HepG2 (cell line): ENCODE data around the gene FRMD3. TPM values are rescaled to one million over a fixed set of nuclear protein-coding genes. Genes with fewer than 3 reads are reported as not detected.

Experiments
- ATAC-seq: fragments of 200-7000 bp; cut with Tn5 transposase; 3 replicates; pipeline ENCODE4 v1.9.1; 2020; ENCODE audit warnings: mild to moderate bottlenecking, moderate library complexity
- BruUV-seq: library from RNA; stranded (reverse); fragments of 400-500 nt; replicated peaks from 2 replicates; lab custom pipeline; 2021; lab: Mats Ljungman, UMichigan
- CTCF ChIA-PET: fragments of 300-600 bp; formaldehyde crosslinking; extraction: SDS; loops from one replicate; lab custom pipeline; 2021; ENCODE audit warnings: low total read pairs, inconsistent platforms, low intra/inter-chr PET ratio; lab: Yijun Ruan, JAX
- POLR2A ChIA-PET: fragments of 350-600 bp; sonication (Branson Sonifier 250); formaldehyde crosslinking; loops from one replicate; lab custom pipeline; 2020; ENCODE audit warnings: antibody characterized with exemption, inconsistent platforms; lab: Yijun Ruan, JAX
- DNase-seq: peaks from one replicate; pipeline ENCODE4 v3.0.0-alpha.2; 2015; ENCODE audit warnings: low spot score
- FAIRE-seq: peaks from 3 replicates; lab custom pipeline; 2011; peaks lifted over from hg19 to GRCh38; lab: Jason Lieb, UNC
- H2AFZ ChIP-seq: one replicate; pipeline ENCODE4 v1.6.1; 2011; ENCODE audit warnings: low read length, inconsistent platforms
- H3K27ac ChIP-seq: fragments of 300-600 bp; 3 replicates; pipeline ENCODE4 v1.8.0; 2011; ENCODE audit warnings: mixed run types, mild to moderate bottlenecking, mixed read lengths, low read length, inconsistent platforms; ENCODE audit not compliant: insufficient read depth; ENCODE audit errors: extremely low read length
- H3K27me3 ChIP-seq, 2 experiments: fragments of 200-600 bp in 1 of 2; 2 replicates in 1 of 2; 3 replicates in 1 of 2; pipeline versions ENCODE4 v1.6.0 to v1.8.0; 2011; ENCODE audit warnings: low read length in 2 of 2, mild to moderate bottlenecking in 2 of 2, moderate library complexity in 2 of 2, inconsistent platforms in 1 of 2; ENCODE audit not compliant: insufficient read depth in 2 of 2, control insufficient read depth in 1 of 2
- H3K36me3 ChIP-seq, 2 experiments: fragments of 200-600 bp in 1 of 2; replicated peaks in 1 of 2; 2 replicates in 1 of 2; 3 replicates in 1 of 2; pipeline versions ENCODE4 v1.5.1 to v1.8.0; 2011; ENCODE audit warnings: low read length in 2 of 2, inconsistent platforms in 1 of 2; ENCODE audit not compliant: insufficient read depth in 2 of 2, control insufficient read depth in 1 of 2
- H3K4me1 ChIP-seq: 2 replicates; pipeline ENCODE4 v1.5.1; 2012; ENCODE audit warnings: low read length, inconsistent platforms; ENCODE audit not compliant: insufficient read depth
- H3K4me2 ChIP-seq: 2 replicates; pipeline ENCODE4 v1.6.0; 2011; ENCODE audit warnings: low read depth, low read length, inconsistent platforms
- H3K4me3 ChIP-seq, 3 experiments: fragments of 200-600 bp in 1 of 3; sonication (generic), shearing (Covaris generic) in 1 of 3; replicated peaks in 1 of 3; 2 replicates each; pipeline ENCODE4 v1.5.1; 2011 to 2016; ENCODE audit warnings: low read length in 3 of 3, inconsistent platforms in 2 of 3, low read depth in 2 of 3, mild to moderate bottlenecking in 2 of 3, control low read depth in 1 of 3, mixed read lengths in 1 of 3; ENCODE audit not compliant: insufficient read depth in 1 of 3
- H3K79me2 ChIP-seq: one replicate; pipeline ENCODE4 v1.6.1; 2011; ENCODE audit warnings: low read length, inconsistent platforms; ENCODE audit not compliant: insufficient read depth
- H3K9ac ChIP-seq: 2 replicates; pipeline ENCODE4 v1.6.0; 2011; ENCODE audit warnings: mild to moderate bottlenecking, low read depth, low read length, inconsistent platforms; ENCODE audit not compliant: insufficient read depth
- H3K9me3 ChIP-seq: 2 replicates; pipeline ENCODE4 v1.5.1; 2012; ENCODE audit warnings: mild to moderate bottlenecking, low read length
- H4K20me1 ChIP-seq: 2 replicates; pipeline ENCODE4 v1.6.0; 2011; ENCODE audit warnings: inconsistent platforms, mild to moderate bottlenecking, low read length, moderate library complexity; ENCODE audit not compliant: insufficient read depth
- ATF5 ChIP-seq: sonication (generic); formaldehyde crosslinking; IDR thresholded peaks from 2 replicates; pipeline ENCODE4 v1.4.0; 2020; ENCODE audit warnings: mild to moderate bottlenecking, low read depth, missing genetic modification reagents
- BORCS8-MEF2B ChIP-seq: sonication (generic); formaldehyde crosslinking; IDR thresholded peaks from 2 replicates; pipeline ENCODE4 v1.8.0; 2022; ENCODE audit warnings: mild to moderate bottlenecking, missing genetic modification reagents
- DRAP1 ChIP-seq: IDR thresholded peaks from 2 replicates; pipeline ENCODE4 v1.6.1; 2016; ENCODE audit warnings: missing genetic modification reagents, missing compliant biosample characterization
- GLMP ChIP-seq: sonication (generic); formaldehyde crosslinking; IDR thresholded peaks from 2 replicates; pipeline ENCODE4 v1.9.0; 2021; ENCODE audit warnings: missing genetic modification reagents, mild to moderate bottlenecking, borderline replicate concordance
- HMGXB3 ChIP-seq: sonication (generic); formaldehyde crosslinking; IDR thresholded peaks from 2 replicates; pipeline ENCODE4 v1.4.0; 2020; ENCODE audit warnings: missing genetic modification reagents, borderline replicate concordance
- SMC3 ChIP-seq: IDR thresholded peaks from 2 replicates; pipeline ENCODE4 v1.6.1; 2011; ENCODE audit warnings: low read length, improper control_type of control experiment
- SPEN ChIP-seq: sonication (generic); formaldehyde crosslinking; IDR thresholded peaks from 2 replicates; pipeline ENCODE4 v1.5.1; 2020; ENCODE audit warnings: low read depth, mild to moderate bottlenecking, missing genetic modification reagents
- WIZ ChIP-seq: sonication (generic); formaldehyde crosslinking; IDR thresholded peaks from 2 replicates; pipeline ENCODE4 v1.5.1; 2020; ENCODE audit warnings: mild to moderate bottlenecking, missing genetic modification reagents
- ZNF646 ChIP-seq: sonication (generic); formaldehyde crosslinking; IDR thresholded peaks from 2 replicates; pipeline ENCODE4 v1.9.0; 2021; ENCODE audit warnings: mild to moderate bottlenecking, missing genetic modification reagents
- ZNF746 ChIP-seq: sonication (generic); formaldehyde crosslinking; IDR thresholded peaks from 2 replicates; pipeline ENCODE4 v1.8.0; 2022; ENCODE audit warnings: mild to moderate bottlenecking, missing genetic modification reagents
- ZNF780A ChIP-seq: sonication (generic); formaldehyde crosslinking; IDR thresholded peaks from 2 replicates; pipeline ENCODE4 v1.8.0; 2022; ENCODE audit warnings: mild to moderate bottlenecking, missing genetic modification reagents, moderate library complexity
- in situ Hi-C: cut with HindIII; loops from 2 replicates; pipeline ENCODE4 v1.10.0; 2017; ENCODE audit warnings: low pct_unique_long_range_greater_than_20kb; ENCODE audit not compliant: extremely low pct_ligation_motif_present
- intact Hi-C: fragments of 100-400 bp; cut with micrococcal nuclease; formaldehyde crosslinking; loops from one replicate; pipeline ENCODE4 v1.10.0; 2022; ENCODE audit not compliant: unreplicated experiment
- polyA plus RNA-seq, 8 experiments: library from polyadenylated mRNA; depleted of rRNA in 3 of 8; stranded (reverse) in 7 of 8; unstranded in 1 of 8; fragments of >200 nt; fragmentation: Illumina TruSeq in 4 of 8; extraction: Trizol in 4 of 8; gene quantifications; 2 replicates each; pipeline versions ENCODE4 v1.2.1 to v1.2.3, GENCODE V29; 2011 to 2016; ENCODE audit warnings: low read depth in 4 of 8, missing spikeins in 1 of 8, mixed read lengths in 1 of 8; ENCODE audit not compliant: insufficient read depth in 1 of 8
- total RNA-seq, 5 experiments: library from RNA; depleted of rRNA; stranded (reverse); fragments of >200 nt; fragmentation: Illumina TruSeq; extraction: Trizol; gene quantifications; 2 replicates each; pipeline ENCODE4 v1.2.3, GENCODE V29; 2016; ENCODE audit warnings: low read depth in 1 of 5

The FRMD3 gene
- total and polyA plus RNA-seq, 2 of the 13 experiments (the other 11 are each of a cell fraction or from before 2014, with no cell fraction given) = 3.2 to 7.7 TPM

GRCh38 chr9:83454076-83454475, 84.1 kb downstream of the FRMD3 start:
- FAIRE-seq (no peak), DNase-seq (no peak), ATAC-seq (no peak)
- Histone ChIP-seq H3K27me3 (no peaks in the 10 kb centered on the region), H3K4me3 (no peak overlapping the region), H2AFZ (no peak overlapping the region), H3K27ac (no peak overlapping the region), H3K4me2 (no peak overlapping the region), H3K9me3 (no peaks in the 10 kb centered on the region), H3K9ac (no peak overlapping the region), H3K4me1 (no peaks in the 10 kb centered on the region), H4K20me1 (no peaks in the 10 kb centered on the region), H3K79me2 (no peaks in the 10 kb centered on the region), H3K36me3 (no peaks in the 10 kb centered on the region)
- ChIA-PET POLR2A (no interaction called here), CTCF (no interaction called here)
- intact Hi-C loops = no loop called here
- in situ Hi-C loops = no loop called here
- BruUV-seq = no TSS peak
- no peak for TF ChIP-seq WIZ (CRISPR knock-in tag)
- TF ChIP-seq SMC3 = no peak
- no peak for TF ChIP-seq ATF5 (CRISPR knock-in tag)
- no peak for TF ChIP-seq ZNF746 (CRISPR knock-in tag)
- TF ChIP-seq BORCS8-MEF2B = no peak
- TF ChIP-seq ZNF780A = no peak
- no peak for TF ChIP-seq ZNF646 (CRISPR knock-in tag)
- TF ChIP-seq HMGXB3 (CRISPR knock-in tag) = no peak
- no peak for TF ChIP-seq GLMP (CRISPR knock-in tag)
- TF ChIP-seq DRAP1 (CRISPR knock-in tag) = no peak
- no peak for TF ChIP-seq SPEN (CRISPR knock-in tag)
